OCI-LY3 (cell line): ENCODE measurements around the gene DOCK2.

Experiments used
- EZH2phosphoT487 ChIP-seq: fragments of 200-600 bp; shearing (Covaris generic); IDR thresholded peaks from 2 replicates; pipeline ENCODE4 v1.6.1; 2018; ENCODE audit warnings: antibody characterized with exemption, mixed run types, low read depth
- TF ChIP-seq, protein P1 (sequence below): fragments of 200-600, 300-600 bp; sonication (generic); IDR thresholded peaks from 2 replicates; pipeline ENCODE4 v1.5.1; 2014; ENCODE audit warnings: antibody characterized with exemption, low read length, low read depth

DNA sequence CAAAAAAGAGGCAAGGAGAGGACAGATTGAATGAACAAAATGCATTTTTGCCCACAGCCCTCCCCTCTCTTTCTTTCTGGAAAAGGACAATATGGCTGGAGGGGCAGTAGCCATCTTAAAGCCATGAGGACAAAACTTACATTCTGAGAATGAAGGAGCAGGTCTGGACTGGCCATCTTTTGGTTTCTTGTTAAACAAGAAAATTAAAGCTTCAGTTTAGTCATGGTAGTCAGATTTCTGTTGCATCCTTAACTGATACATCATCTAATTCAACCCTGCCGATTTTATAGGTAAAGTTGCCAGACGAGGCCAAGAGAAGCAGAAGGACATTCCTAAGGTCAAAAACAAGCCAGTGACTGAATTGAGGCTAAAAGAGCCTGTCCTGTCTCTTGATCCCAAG, 374.7 kb downstream of the DOCK2 start:
- TF ChIP-seq, protein P1, sequence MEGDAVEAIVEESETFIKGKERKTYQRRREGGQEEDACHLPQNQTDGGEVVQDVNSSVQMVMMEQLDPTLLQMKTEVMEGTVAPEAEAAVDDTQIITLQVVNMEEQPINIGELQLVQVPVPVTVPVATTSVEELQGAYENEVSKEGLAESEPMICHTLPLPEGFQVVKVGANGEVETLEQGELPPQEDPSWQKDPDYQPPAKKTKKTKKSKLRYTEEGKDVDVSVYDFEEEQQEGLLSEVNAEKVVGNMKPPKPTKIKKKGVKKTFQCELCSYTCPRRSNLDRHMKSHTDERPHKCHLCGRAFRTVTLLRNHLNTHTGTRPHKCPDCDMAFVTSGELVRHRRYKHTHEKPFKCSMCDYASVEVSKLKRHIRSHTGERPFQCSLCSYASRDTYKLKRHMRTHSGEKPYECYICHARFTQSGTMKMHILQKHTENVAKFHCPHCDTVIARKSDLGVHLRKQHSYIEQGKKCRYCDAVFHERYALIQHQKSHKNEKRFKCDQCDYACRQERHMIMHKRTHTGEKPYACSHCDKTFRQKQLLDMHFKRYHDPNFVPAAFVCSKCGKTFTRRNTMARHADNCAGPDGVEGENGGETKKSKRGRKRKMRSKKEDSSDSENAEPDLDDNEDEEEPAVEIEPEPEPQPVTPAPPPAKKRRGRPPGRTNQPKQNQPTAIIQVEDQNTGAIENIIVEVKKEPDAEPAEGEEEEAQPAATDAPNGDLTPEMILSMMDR, result no peak
- no peak for TF ChIP-seq EZH2phosphoT487
